HG03139 (cell line): Measurements from ENCODE around the gene MOV10L1.

Source experiments
- ATAC-seq: cut with Tn5 transposase; IDR thresholded peaks from one replicate; pipeline ENCODE4 v1.9.1; 2021; ENCODE audit not compliant: unreplicated experiment

MOV10L1 gene

GRCh38 chr22:50089682-50090411 lies at the start of gene MOV10L1:
Gene MOV10L1, plus strand, starts transcription at chr22:50090006. Its CDS starts 83 bp downstream, at chr22:50090089.
- ATAC-seq, result no peak

DNA sequence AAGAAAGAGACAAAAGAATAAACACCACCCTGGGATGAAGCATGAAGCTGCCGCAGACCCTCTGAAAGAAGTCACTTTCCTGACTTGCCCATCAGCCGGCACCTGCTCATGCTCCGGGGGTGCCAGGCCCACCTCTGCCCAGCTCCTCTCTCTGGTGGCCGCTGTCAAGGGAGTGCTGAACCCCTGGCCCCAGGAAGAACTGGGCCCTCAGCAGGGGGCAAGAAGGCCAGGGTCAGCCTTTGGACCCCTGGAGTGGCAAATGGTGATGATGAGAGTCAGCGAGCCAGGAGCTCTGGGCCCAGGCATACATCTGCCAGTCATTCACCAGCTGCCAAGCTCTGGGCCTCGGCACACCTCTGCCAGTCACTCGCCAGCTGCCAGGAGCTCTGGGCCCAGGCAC lies 49.1 kb upstream of the MOV10L1 start:
- ATAC-seq, result no peak

DNA sequence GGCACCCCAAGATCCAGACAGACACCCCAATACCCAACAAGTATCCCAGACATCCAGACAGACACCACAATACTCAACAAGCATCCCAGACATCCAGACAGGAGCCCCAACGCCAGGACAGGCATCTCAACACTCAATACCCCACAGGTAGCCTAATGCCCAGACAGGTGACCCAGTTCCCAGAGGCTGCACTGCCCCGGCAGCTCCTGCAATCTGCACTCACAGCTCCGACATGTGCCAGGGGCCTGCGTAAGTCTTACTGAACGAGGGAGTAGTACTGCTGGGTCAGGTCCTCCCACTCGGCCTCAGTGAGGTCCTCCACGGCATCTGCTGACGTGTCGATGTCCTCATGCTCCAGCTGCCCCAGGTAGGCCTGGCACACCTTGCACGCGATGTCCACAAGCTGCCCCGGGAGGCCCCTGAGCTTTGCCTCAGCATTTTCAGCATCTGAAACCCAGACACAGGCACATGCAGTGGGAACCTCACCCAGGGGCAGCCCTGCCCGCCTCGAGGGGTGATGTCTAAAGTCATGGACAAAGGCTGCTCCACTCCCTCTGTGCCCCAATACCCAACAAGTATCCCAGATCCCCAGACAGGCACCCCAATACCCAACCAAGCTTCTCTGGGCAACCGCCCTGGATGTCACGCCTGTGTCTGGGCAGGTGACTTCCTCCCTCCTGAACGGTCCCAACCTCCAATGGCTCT lies 48.3 kb upstream of the MOV10L1 start:
- ATAC-seq, result no peak

DNA sequence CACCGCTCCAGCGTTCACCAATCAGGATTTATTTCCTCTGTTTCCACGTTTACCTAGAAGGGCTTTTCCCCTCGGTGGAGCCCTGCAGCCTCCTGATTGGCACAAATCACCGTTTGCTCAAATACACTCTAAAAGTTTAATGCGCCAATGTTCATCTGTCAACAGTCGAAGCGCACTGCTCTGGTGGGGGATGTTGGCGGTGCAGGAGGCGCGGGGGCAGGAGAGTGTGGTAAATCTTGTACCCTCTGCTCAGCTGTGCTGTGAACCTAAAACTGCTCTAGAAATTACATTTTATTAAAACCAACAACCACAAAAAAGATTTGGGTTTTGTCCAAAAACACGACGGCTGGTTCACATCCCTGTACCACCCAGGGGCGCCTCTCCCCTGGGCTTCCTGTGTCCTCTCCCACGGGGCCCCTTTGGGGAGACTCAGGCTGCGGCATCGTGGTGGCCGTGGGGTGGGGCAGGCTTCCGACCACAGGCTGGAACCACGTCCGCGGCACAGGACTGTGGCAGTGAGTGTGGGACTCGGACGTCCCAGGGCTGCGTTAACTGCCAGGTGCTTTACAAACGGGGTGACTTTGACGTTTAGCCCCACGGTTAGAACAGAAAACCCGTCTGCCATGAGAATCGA lies 45.2 kb upstream of the MOV10L1 start:
- ATAC-seq, result no peak

DNA sequence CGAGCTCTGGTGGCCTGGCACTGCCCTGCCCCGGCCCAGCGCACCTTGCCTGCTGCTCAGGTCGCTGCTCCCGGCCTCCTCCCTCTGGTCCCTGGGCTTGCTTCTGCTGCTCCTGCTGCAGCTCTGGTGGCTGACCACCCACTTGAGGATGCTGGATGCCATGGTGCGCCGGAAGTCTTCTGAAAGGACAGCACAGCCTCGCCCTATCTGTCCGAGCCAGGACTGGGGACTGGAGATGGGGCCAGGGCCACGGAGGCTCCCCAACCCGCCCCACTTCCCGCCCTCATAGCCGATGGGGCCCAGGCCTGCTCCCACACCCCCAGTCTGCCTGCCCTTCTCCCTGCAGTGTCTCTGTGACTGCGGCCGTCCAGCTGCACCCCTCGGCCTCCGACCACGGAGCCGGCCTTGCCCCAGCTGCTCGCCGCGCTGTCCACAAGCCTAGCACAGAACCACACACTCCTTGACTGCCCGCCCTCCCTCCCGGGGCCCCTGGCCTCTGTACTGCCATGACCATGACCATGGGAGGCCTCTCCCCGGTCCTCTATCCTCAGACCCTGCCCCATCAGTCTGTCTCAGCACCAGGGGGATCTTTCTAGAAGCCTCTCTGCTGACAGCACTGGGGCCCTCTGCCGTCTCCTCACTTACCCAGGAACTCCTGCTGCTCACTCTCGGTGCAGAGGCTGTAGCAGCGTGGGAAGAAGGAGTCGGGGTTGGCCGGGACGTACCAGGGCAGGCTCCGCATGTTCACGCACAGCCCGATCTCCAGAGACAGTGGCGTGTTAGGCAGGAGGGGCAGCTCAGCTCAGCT lies 44.4 kb upstream of the MOV10L1 start:
- ATAC-seq, result no peak

- ATAC-seq, result no peak
Measured at GRCh38 chr22:50046019-50046415, 43.8 kb upstream of the MOV10L1 start.

DNA sequence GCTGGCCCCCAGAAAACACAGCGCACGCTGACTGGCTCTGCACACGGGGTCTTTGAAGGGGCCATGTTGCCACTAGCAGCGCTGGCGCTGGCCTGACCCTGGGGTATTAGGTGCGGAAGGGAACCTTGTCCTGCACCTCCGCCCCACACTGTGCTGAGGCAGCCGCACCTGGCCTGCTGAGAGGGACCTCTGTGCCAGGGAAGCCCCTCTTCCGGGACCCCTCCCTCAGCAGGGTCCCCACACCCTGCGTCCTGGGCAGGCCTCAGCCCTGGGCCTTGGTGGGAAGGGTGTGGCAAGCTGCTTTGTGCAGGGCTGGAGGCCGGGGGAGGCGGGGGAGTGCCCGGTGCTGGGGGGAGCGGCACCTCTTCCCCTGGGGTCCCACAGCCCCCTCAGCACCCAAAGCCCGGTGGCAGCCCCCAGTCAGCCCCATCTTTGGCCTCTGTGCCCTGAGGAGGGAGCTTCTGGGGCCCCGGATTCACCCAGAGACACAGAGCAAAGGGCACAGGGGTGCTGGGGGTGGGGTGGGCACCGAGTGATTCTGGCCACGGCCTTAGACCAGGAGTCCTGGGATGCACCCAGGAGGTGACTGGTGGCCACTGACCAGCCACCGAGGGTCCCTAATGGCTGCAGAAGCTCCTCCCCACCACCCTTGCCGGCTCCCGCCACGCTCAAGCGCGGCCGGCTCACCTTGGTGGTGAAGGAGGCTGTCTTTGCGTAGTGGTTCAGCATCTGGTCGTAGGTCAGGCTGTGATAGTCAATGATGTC lies 43.1 kb upstream of the MOV10L1 start:
- no peak for ATAC-seq

- ATAC-seq, result no peak
Measured at GRCh38 chr22:50047346-50047745, 42.5 kb upstream of the MOV10L1 start.

- no peak for ATAC-seq
Measured at GRCh38 chr22:50048061-50048765, 41.6 kb upstream of the MOV10L1 start.

GRCh38 chr22:50048836-50049235 lies 41.0 kb upstream of the MOV10L1 start:
- ATAC-seq, result no peak

- no peak for ATAC-seq
Measured at GRCh38 chr22:50049299-50050195, 40.3 kb upstream of the MOV10L1 start.

GRCh38 chr22:50051930-50052329 lies 37.9 kb upstream of the MOV10L1 start:
- ATAC-seq, result no peak

DNA sequence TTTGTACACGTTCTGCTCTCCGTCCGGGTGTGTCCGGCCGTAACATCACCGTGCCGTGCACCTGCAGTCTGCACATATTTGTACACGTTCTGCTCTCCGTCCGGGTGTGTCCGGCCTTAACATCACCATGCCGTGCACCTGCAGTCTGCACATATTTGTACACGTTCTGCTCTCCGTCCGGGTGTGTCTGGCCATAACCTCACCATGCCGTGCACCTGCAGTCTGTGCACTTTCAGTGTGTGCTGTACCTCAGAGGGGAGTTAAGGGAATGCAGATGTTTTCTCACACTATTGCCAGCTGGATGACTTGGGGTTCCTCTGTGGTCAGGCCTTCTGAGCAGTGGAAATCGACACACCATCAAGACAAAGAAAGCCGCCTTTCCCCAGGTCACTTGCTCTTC lies 35.9 kb upstream of the MOV10L1 start:
- ATAC-seq, result no peak

DNA sequence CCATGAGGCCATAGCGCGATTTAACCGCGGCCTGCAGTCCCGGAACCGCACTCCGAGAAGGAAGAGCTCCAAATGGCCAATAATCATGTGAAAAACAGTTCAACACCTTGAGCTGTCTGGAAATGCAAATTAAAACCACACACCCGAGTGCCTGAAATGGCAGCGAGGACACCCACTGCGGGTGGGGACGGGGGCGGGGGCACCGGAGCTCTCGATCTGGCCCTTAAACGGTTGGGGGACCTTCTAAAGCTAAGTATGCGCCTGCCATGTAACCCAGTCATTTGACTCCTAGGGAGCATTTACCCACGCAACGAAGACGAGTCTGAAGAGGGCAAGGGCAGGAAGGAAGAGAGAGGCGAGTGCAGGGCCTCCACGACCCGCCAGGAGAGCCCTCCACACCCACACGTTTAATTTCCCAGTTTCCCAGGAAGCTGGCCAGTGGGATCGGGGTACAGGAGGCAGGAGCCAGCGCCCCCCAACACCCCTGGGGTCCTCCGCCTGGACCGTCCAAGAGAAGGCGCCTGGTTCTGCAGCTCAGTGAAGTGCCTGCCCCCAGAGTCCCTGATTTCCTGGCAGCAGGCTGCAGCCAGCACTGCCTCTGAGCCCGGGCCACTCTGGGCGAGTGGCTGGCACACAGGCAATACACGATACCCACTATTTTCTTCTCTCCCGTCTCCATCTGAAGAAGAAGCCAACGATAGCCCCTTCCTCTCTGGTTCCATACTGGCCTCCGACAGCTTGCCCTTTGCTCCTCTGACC lies 33.4 kb upstream of the MOV10L1 start:
- ATAC-seq, result no peak

- ATAC-seq, result no peak
Measured at GRCh38 chr22:50057278-50058060, 32.3 kb upstream of the MOV10L1 start.

GRCh38 chr22:50058061-50058905 lies 31.5 kb upstream of the MOV10L1 start, which contains the start of gene TTLL8:
Gene TTLL8, minus strand, starts transcription at chr22:50058298.
- ATAC-seq, result no peak
